C4-2B (cell line): ENCODE measurements around the gene FRAS1.

ENCODE experiments used
- ZFX ChIP-seq: fragments of 450-650 bp; IDR thresholded peaks from 2 replicates; pipeline ENCODE4 v1.6.1; 2017
- TF ChIP-seq, protein P1 (sequence below): fragments of 450-650 bp; conservative IDR thresholded peaks from 2 replicates; pipeline ENCODE4 v1.5.1; 2017; ENCODE audit warnings: mild to moderate bottlenecking

DNA sequence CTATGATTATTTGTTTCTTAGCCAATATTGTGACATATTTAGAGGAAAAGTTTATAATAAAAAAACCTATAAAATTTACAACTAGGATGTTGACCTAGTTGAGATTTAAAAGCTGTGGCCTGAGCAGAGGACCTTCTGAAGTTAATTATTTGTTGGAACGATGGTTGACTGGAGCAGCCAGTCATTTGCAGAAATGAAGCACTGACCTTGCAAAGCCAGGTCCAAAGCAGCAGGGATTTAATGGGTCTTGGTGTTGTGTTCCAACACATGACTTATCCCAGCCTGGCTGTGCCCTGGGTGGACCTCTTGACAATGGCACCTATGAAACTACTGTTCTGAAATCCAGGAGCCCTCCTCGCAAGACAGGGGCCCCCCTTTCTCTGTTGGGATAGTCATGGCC is 235.2 kb downstream of the FRAS1 start:
- TF ChIP-seq, protein P1, sequence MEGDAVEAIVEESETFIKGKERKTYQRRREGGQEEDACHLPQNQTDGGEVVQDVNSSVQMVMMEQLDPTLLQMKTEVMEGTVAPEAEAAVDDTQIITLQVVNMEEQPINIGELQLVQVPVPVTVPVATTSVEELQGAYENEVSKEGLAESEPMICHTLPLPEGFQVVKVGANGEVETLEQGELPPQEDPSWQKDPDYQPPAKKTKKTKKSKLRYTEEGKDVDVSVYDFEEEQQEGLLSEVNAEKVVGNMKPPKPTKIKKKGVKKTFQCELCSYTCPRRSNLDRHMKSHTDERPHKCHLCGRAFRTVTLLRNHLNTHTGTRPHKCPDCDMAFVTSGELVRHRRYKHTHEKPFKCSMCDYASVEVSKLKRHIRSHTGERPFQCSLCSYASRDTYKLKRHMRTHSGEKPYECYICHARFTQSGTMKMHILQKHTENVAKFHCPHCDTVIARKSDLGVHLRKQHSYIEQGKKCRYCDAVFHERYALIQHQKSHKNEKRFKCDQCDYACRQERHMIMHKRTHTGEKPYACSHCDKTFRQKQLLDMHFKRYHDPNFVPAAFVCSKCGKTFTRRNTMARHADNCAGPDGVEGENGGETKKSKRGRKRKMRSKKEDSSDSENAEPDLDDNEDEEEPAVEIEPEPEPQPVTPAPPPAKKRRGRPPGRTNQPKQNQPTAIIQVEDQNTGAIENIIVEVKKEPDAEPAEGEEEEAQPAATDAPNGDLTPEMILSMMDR = no peak
- no peak for TF ChIP-seq ZFX
